WERI-Rb-1 (cell line): ENCODE data around the gene OR4D5.

Experiments
- DNase-seq: peaks from one replicate; pipeline ENCODE4 v3.0.0-alpha.2; 2020
- H3K27ac ChIP-seq: fragments of 250-450 bp; sonication (Bioruptor Pico); 2 replicates; pipeline ENCODE4 v1.5.1; 2020; ENCODE audit warnings: mild to moderate bottlenecking, moderate library complexity
- H3K27me3 ChIP-seq: fragments of 250-450 bp; sonication (Bioruptor Pico); 2 replicates; pipeline ENCODE4 v1.5.1; 2021; ENCODE audit warnings: mild to moderate bottlenecking, low read depth, moderate library complexity; ENCODE audit not compliant: insufficient read depth, severe bottlenecking
- H3K36me3 ChIP-seq: fragments of 250-450 bp; sonication (Bioruptor Pico); 2 replicates; pipeline ENCODE4 v1.5.1; 2020; ENCODE audit warnings: mild to moderate bottlenecking, moderate library complexity
- H3K4me3 ChIP-seq: 2 replicates; pipeline ENCODE4 v1.5.1; 2011; ENCODE audit warnings: low read depth, mild to moderate bottlenecking, control low read depth, low read length
- H3K9me3 ChIP-seq: fragments of 250-450 bp; sonication (Bioruptor Pico); 2 replicates; pipeline ENCODE4 v1.5.1; 2021; ENCODE audit warnings: mild to moderate bottlenecking, moderate library complexity; ENCODE audit not compliant: severe bottlenecking
- TF ChIP-seq, protein P1 (sequence below): IDR thresholded peaks from 2 replicates; pipeline ENCODE4 v1.5.1; 2011; ENCODE audit warnings: low read depth, mild to moderate bottlenecking, control low read depth, inconsistent platforms, low read length

OR4D5 gene

DNA sequence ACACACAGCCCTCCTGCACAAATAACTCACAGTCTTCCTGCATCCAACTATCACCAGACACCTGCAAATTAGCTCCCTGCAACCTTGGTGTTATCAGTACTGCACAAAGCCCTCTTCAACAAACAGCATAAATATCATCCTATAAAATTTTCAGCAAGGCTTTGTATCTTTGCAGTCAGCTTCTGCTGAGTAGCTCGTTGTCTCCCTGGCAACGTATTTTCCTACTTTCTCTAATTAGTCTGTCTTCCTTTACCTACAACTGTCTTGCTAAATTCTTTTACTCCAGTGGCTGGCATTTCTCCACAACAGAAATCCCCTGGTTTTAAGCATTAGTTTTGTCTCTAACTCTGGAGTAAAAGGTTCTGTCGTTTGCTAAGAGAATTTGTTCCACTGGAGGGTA lies 33.6 kb upstream of the OR4D5 start:
- H3K9me3 ChIP-seq, result no peaks in the 10 kb centered on the region
- H3K27ac ChIP-seq, result no peak overlapping the region
- TF ChIP-seq, protein P1, sequence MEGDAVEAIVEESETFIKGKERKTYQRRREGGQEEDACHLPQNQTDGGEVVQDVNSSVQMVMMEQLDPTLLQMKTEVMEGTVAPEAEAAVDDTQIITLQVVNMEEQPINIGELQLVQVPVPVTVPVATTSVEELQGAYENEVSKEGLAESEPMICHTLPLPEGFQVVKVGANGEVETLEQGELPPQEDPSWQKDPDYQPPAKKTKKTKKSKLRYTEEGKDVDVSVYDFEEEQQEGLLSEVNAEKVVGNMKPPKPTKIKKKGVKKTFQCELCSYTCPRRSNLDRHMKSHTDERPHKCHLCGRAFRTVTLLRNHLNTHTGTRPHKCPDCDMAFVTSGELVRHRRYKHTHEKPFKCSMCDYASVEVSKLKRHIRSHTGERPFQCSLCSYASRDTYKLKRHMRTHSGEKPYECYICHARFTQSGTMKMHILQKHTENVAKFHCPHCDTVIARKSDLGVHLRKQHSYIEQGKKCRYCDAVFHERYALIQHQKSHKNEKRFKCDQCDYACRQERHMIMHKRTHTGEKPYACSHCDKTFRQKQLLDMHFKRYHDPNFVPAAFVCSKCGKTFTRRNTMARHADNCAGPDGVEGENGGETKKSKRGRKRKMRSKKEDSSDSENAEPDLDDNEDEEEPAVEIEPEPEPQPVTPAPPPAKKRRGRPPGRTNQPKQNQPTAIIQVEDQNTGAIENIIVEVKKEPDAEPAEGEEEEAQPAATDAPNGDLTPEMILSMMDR, result no peak
- no peak overlapping the region for H3K4me3 ChIP-seq
- no peak for DNase-seq
- H3K27me3 ChIP-seq, result no peaks in the 10 kb centered on the region
- H3K36me3 ChIP-seq, result no peaks in the 10 kb centered on the region

DNA sequence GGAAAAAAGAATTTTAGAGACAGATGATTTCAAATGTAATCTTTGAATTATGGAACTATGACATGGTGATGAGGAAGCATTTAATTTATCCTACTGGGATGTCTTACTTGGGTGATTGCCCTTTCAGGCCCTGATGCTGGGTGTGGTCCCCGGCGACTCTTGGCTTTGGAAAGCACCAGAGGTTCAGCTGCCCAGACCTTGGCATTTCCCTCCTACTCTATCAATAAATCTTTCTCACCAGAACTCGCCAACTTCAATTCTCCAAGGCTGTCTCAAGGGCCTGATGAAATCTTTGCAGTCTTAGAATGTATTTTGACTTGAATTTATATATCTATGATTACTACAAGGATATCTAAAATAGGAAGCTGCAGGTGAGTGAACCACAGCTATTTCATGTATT lies 18.5 kb upstream of the OR4D5 start:
- TF ChIP-seq, protein P1, result no peak
- Histone ChIP-seq H3K9me3 (no peaks in the 10 kb centered on the region), H3K4me3 (no peak overlapping the region), H3K27me3 (no peaks in the 10 kb centered on the region), H3K27ac (no peak overlapping the region), H3K36me3 (no peaks in the 10 kb centered on the region)
- no peak for DNase-seq

DNA sequence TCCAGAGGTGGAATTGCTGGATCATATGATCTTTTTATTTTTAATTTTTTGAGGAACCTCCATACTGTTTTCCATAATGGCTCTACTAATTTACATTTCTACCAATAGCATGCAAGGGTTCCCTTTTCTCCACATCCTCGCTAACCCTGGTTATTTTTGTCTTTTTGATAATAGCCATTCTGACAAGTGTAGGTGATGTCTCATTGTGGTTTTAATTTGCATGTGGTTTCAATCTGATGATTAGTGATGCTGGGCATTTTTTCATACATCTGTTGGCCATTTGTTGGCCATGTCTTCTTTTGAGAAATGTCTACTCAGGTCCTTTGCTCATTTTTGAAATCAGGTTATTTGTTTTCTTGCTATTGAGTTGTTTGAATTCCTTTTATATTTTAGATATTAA lies 15.4 kb upstream of the OR4D5 start:
- no peak for DNase-seq
- no peaks in the 10 kb centered on the region for H3K9me3 ChIP-seq
- TF ChIP-seq, protein P1, result no peak

DNA sequence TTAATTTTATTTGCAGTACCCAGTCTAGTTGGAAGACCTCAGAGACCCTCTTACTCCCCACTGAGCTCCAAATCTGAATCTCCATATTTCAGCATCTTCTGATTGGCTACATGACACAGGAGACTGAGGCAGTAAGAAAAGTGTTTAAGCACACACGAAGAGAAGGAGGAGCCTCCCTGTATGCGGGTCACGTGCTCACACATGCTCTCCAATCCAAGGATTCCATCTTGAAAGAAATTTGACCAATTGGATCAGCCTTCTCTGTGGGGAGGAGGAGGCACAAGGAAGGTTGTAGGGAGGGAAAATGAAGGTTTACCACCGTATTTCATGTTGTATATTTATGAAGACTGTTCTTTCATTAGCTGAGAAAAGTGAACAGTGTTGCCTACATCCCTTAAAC lies 3.0 kb downstream of the OR4D5 start:
- no peak for DNase-seq
- TF ChIP-seq, protein P1, result no peak
- no peaks in the 10 kb centered on the region for H3K36me3 ChIP-seq
- H3K9me3 ChIP-seq, result no peaks in the 10 kb centered on the region
- no peak overlapping the region for H3K27ac ChIP-seq
- H3K27me3 ChIP-seq, result no peaks in the 10 kb centered on the region
- no peak overlapping the region for H3K4me3 ChIP-seq

More for the DNA sequence above, 15.4 kb upstream of the OR4D5 start:
- no peak overlapping the region for H3K4me3 ChIP-seq
- no peaks in the 10 kb centered on the region for H3K27me3 ChIP-seq
- H3K36me3 ChIP-seq, result no peaks in the 10 kb centered on the region
- no peak overlapping the region for H3K27ac ChIP-seq

DNA sequence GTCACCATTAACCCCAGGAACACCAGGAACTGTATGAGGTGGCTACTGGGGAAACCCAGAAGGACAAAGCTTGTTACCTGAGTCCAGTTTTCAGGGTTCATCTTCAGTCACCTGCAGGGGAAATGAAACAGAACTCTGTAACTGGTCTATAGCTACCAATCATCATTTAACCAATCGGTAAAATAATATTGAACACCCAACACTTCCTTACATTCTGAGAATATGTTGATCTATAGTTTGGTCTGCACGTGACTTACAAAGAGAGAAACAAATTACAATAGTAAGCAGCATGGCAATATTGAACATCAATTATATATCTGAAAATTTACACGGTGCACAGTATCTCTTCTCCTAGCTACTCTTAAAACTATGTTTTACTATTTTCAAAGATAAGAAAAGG lies 4.3 kb downstream of the OR4D5 start, which contains the start of gene OR6T1:
OR6T1 (minus strand) TSS at position 101 of the 400 bp plus-strand sequence; CDS start at position 101, 0 bp downstream.
- TF ChIP-seq, protein P1, result no peak
- no peaks in the 10 kb centered on the region for H3K36me3 ChIP-seq
- no peak for DNase-seq
- no peak within 1 kb of the TSS for H3K4me3 ChIP-seq
- no peaks in the 10 kb centered on the region for H3K27me3 ChIP-seq
- no peaks in the 10 kb centered on the region for H3K9me3 ChIP-seq
- no peak within 1 kb of the TSS for H3K27ac ChIP-seq

DNA sequence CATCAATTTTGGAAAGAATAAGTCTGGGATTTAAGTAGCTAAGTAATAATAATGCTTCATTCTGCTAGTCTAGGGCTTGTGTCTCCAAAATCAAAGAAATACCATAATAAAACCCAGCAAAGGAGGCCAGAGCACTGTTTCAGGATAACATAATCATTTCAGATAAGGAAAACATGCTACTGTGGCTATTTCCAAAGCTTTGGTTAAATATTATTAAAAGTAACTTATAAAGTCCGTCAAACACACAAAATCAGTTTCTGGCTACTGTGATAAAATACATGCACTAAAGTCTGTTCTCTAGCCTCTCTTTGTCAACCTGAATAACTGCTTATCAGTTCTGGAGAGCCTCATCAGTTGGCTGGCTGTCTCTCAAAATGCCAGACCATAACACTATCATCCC lies 5.7 kb downstream of the OR4D5 start:
- Histone ChIP-seq H3K36me3 (no peaks in the 10 kb centered on the region), H3K4me3 (no peak overlapping the region), H3K27ac (no peak overlapping the region), H3K27me3 (no peaks in the 10 kb centered on the region), H3K9me3 (no peaks in the 10 kb centered on the region)
- TF ChIP-seq, protein P1, result no peak
- DNase-seq, result no peak
